NCI-H2196 treated with DMSO at 0.1 percent for 48 hours (cell line): ENCODE results near the gene AMOTL1.

Experiments
- DNase-seq: peaks from one replicate; lab custom pipeline; 2025; ENCODE audit not compliant: unreplicated experiment; lab: John Stamatoyannopoulos, UW

Gene AMOTL1

GRCh38 chr11:94853836-94854235, 85.7 kb downstream of the AMOTL1 start:
- no peak for DNase-seq

- no peak for DNase-seq
Observed at GRCh38 chr11:94854770-94855633, 86.8 kb downstream of the AMOTL1 start.

GRCh38 chr11:94855666-94856065, 87.5 kb downstream of the AMOTL1 start:
- no peak for DNase-seq

- no peak for DNase-seq
Observed at GRCh38 chr11:94856443-94856842, 88.3 kb downstream of the AMOTL1 start.

- DNase-seq = no peak
Observed at GRCh38 chr11:94857337-94857736, 89.2 kb downstream of the AMOTL1 start.

- no peak for DNase-seq
Observed at GRCh38 chr11:94858012-94858705, 90.0 kb downstream of the AMOTL1 start.

- DNase-seq = no peak
Observed at GRCh38 chr11:94860333-94860732, 92.2 kb downstream of the AMOTL1 start.

GRCh38 chr11:94861306-94861845, 93.2 kb downstream of the AMOTL1 start:
- no peak for DNase-seq

- DNase-seq = no peak
Observed at GRCh38 chr11:94862926-94863880, 95.0 kb downstream of the AMOTL1 start.

- no peak for DNase-seq
Observed at GRCh38 chr11:94864506-94865045, 96.4 kb downstream of the AMOTL1 start.

- no peak for DNase-seq
Observed at GRCh38 chr11:94866231-94866822, 98.2 kb downstream of the AMOTL1 start.

- DNase-seq = no peak
Observed at GRCh38 chr11:94866936-94867795, 99.0 kb downstream of the AMOTL1 start.

GRCh38 chr11:94868468-94868867, 100.3 kb downstream of the AMOTL1 start:
- no peak for DNase-seq

- DNase-seq = no peak
Observed at GRCh38 chr11:94869186-94869585, 101.0 kb downstream of the AMOTL1 start.

- no peak for DNase-seq
Observed at GRCh38 chr11:94870422-94870821, 102.3 kb downstream of the AMOTL1 start.

GRCh38 chr11:94871491-94872185, 103.5 kb downstream of the AMOTL1 start:
- DNase-seq = no peak

GRCh38 chr11:94873916-94874540, 105.9 kb downstream of the AMOTL1 start:
- no peak for DNase-seq

- no peak for DNase-seq
Observed at GRCh38 chr11:94876222-94876621, 108.1 kb downstream of the AMOTL1 start.
